Measurements from ENCODE around the gene IFRD2.
A peak's percentile ranks its signal among the peaks of the same experiment; 100 is the strongest.
"Not testable (repeated sequence)": the region's sequence is repeated elsewhere in the genome, so short reads cannot be mapped to it uniquely, and the experiment has no call there.

IFRD2 gene

DNA sequence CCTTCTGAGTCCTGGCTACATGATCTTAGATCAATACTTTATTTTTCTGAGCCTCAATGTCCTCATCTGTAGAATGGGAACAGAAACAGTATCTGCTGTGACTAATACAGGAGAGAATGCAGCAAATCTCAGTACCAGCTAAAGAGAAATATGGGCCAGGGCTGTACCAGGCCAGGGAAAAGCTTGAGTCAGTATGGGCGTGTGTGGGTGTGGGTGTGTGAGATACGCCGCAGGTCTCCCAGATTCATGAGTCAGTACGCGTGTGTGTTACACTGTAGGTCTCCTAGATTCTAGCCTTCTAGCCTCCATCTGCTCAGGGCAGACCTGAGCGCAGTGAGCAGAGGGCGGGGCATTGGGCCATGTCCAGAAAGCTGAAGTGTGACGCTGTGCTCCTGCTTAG lies 41.0 kb downstream of the IFRD2 start:
- DNase-seq (ENCODE audit: low read depth): peak; percentile 87

DNA sequence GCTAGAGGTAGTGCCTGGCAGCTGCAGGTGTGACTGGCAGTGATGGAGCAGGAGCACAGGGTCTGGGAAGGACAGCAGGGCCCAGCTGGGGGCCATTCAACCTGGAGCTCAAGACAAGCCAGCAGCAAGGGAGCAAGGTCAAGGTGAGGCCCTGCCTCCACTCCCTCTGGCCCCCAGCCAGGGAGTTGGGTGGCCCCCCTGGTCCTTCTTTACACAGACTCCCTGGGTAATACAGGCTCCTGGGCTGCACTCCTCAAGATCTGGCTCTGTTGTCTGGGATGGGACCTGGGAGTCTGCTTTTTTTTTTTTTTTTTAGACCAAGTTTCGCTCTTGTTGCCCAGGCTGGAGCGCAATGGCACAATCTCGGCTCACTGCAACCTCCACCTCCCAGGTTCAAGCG lies 41.7 kb downstream of the IFRD2 start:
- no peak for DNase-seq (ENCODE audit: low read depth)

DNA sequence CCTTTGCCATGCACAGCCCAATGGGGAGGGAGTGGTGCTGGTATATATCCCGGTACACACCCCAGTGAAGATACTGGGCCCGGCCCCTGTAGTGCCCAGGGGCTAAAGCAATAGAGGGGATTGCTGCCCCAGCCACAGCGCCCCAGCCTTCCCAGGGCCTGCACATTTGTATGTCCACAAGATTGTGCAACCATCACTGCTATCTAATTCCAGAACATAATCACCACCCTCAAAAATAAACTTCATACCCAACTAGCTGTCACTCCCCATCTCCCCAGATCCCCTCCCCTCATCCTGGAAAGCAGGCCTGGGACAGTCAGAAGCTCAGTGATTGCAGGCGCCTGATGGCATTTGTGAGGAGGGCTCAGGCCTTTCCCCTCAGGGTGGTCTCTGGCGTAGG lies 42.8 kb downstream of the IFRD2 start:
- no peak for DNase-seq (ENCODE audit: low read depth)

DNA sequence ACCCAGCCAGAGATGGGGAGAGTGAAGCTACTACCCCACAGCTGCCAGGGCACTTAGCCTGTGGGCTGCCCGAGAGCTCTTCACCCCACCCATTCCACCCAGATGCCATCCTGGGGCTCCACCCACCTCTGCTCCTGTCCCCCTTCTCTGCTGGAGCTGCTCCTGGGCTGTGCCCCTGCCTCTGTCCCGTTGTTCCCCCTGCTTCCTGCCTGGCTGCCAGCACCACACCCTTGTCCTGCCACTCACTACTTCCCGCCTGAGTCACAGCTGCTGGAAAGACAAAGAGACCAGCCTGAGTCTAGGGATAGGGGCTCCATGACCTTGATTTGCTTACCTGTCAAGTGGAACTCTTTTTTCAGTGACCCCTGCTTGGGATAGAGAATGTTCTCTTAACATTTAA lies 43.8 kb downstream of the IFRD2 start:
- no peak for DNase-seq (ENCODE audit: low read depth)

DNA sequence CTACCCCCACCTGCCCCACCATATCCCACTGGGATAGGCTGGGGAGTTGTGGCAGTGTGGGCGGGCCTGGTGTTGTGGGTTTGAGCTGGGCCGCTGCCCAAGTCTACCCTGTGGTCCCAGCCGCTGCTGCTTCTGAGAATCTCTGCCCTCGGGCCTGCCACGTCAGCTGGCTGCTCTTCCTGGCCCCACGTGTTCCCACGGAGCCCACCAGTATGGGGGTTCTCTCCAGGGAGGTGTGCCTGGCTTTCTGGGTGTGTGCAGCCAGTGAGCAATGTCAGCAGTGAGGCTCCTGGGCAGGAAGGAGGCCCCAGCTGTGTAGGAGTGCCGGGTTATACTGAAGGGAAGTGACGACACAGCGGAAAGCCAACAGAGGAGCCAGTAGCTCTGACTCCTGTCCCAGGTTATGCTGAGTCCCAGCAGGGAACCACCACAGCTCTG lies 45.7 kb downstream of the IFRD2 start:
- peak; percentile 93 for DNase-seq (ENCODE audit: low read depth)

DNA sequence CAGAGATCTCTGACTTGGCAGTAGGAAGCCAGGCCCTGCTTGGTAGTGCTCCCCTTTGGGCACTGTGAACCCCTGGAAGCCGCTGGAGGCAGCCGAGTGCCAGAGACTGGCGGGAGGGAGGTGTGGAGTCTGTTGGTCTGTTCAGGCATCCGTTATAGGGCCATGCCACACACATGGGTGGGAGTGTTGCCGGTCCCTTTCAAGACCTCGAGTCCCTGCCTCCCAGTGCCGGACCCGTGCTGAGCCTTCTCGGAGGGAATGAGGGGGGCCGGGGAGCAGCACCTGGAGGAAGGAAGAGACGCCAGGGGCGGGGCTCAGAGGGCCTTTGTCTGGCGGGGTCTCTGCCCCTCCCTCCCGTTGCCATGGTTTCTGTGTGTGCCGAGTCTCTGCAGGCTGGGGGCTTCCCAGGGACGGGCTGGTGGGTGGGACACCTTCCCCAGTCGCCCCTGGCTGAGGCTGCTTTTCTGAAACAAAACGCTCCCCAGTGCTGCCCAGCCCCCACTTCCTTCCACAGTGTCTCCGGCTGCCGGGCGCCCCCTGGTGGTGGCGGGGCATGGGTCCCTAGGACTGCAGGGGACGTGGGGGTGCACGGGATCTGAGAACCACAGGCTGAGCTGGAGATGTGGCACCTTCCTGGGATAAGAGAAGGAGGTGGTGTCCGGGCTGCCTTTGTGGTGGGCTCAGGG lies 46.3 kb downstream of the IFRD2 start:
- no peak for DNase-seq (ENCODE audit: low read depth)

DNA sequence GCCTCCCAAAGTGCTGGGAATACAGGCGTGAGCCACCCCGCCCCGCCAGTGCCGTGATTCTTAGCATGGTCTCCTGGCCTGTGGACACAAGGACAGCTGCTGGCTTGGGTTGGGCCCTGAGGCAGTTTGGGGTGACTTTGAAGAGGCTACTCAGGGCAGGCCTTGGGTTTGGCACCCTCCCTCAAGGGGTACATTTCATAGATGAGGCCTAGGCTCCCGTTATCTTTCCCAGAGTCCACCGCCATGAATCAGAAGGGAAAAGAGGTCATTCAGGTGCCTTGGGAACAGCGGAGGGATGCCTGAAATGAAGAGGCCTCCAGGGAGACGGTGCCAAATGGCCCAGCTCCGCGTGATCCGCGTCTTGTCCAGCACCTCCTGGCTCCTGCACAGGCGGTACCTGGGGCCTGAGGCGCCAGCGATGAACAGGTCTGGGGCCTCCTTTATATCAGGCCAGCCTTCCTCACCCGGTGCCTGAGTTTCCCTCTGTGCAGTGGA lies 46.9 kb downstream of the IFRD2 start:
- DNase-seq (ENCODE audit: low read depth): no peak

DNA sequence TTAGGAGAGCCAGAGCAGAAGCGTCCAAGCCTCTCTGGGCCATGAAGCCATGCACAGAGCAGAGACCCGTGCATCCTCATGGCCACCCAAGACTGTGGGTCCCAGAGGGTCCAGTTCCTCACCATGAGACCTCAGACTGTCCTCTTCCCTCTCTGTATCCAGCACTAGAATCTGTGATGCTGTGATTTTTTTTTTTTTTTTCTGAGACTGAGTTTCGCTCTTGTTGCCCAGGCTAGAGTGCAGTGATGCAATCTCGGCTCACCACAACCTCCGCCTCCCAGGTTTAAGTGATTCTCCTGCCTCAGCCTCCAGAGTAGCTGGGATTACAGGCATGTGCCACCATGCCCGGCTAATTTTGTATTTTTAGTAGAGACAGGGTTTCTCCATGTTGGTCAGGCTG lies 47.4 kb downstream of the IFRD2 start:
- not testable (repeated sequence) for DNase-seq (ENCODE audit: low read depth)

DNA sequence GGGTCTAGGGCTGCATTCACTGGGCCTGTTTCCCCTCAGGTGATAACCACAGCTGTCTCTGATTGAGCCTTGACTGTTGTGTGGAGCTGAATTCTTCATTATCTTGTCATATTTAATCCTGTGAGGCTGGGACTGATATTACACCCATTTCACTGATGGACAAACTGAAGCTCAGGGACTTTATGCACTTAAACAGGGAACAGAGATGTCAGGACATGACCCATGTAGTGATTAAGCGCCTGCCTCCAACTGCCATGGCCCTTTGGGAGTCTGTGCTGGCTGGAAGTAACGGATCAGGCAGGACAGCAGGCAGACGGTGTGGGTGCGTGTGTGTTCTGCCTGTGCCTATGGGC lies 48.7 kb downstream of the IFRD2 start:
- DNase-seq (ENCODE audit: low read depth): no peak

DNA sequence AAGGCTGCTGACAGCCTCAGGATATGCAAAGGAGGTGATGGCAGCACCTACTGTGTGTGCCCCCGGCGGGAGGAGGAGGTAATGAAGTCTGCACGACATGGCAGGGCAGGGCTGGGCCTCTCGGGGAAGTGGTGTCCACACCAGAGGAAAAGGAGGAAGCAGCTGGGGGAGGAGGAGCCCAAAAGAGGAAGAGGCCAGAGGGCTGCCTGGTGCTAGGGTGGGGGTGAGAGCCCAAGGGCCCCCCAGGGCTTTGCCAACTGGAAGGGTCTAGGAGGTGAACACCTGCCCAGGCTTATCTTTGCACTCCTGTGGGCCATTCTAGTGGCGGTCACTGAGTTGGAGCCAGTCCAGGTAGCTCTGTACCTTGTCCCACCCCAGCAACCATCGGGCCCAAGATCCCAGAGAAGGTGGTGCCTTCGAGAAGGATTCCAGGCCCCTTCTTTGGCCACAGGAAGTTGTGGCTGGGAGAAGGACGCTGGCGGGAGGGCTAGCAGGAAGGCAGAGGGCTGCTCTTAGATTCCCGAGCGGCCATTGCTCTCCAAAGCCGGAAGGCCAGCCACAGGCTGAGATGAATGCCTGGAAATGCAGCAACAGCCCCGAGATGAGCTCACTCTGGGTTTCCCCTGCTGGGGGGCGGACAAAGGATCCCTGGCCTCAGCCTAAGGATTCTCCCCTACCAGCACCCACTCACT lies 49.2 kb downstream of the IFRD2 start:
- no peak for DNase-seq (ENCODE audit: low read depth)

DNA sequence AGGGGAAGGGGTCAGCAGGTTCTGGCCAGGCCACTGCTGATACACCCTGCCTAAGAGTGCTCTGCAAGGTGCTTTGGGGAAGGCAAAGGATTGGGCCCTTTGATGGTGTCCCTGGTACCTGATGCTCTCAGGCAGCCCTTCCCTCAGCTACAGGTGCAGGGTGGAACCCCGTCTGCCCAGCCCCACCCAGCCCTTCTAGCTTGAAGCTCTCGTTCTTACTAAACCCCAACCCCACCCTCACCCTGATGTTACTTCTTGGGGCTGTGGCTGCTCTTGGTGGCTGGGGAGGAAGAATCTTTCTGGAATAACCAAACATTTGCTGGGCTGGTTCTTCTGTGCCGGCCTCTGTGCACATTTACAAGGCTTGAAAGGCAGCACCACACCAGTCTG lies 49.9 kb downstream of the IFRD2 start:
- DNase-seq (ENCODE audit: low read depth): no peak

DNA sequence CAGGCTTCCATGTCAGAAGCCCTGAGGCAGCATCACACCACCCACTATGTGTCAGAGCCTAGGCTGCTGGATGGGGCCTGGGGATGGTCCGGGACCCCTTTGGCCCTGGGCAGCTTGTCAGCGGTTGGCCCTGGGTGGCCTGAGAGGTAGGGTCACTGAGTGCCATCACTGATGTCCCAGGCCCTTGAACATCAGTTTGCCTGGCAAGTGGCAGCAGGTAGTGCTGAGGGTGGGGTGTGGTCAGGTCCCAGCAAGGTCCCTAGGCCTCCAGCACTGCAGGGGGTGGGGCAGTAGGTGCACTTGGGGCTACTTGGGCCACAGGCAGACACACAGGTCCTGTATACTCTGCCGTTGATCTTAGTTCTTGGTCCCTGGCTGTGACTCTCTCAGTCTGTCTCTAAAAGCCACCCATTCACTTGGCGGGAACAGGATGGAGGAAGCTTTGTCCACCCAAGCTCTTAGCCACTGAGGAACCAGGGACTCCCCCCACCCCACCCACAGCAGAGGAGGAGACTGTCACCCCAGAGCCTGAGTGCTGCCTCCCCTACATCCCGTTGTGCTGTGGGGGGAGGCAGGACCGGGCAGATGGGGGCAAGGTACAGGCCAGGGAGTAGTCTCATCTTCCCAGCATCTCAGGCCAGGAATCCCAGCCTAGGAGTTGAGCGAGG lies 50.4 kb downstream of the IFRD2 start:
- DNase-seq (ENCODE audit: low read depth): no peak

DNA sequence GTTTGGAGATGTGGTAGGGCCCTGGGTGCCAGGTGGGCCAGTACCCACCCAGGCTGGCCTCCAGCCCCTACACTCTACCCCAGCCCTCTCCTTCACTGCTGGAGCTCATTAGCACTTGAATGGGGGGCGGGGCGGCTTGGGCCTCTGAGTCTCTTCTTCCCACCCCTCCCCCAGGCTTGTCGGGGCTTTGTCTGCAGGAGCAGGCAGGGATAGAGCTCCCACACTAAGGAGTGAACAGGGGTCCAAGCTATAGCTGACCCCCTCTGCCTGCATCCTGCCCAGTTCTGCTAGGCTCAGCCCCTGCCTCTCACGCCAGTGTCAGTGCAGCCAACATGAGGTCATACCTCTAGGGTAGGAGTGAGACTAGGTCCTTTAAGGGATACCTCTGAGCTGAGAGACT lies 51.1 kb downstream of the IFRD2 start:
- DNase-seq (ENCODE audit: low read depth): no peak

DNA sequence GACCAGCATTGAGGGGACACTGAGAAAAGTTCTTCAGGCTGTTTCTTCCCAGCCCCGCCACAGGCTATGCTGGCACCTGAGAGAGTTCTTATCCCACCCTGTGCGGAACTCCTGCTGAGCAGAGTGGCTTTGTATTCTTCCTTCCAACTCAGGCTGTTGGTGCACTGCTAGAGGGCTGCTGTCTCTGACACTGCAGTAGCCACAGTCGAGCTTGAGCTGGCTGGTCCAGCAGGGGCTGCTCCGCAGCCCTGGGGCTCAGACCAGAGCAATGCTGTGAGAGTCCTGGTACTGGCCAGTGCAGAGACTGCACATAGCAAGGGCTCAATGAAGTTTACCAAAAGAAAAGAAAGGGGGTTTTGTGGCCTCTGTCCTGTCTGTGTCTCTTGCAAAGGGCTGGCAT lies 52.6 kb downstream of the IFRD2 start:
- no peak for DNase-seq (ENCODE audit: low read depth)

DNA sequence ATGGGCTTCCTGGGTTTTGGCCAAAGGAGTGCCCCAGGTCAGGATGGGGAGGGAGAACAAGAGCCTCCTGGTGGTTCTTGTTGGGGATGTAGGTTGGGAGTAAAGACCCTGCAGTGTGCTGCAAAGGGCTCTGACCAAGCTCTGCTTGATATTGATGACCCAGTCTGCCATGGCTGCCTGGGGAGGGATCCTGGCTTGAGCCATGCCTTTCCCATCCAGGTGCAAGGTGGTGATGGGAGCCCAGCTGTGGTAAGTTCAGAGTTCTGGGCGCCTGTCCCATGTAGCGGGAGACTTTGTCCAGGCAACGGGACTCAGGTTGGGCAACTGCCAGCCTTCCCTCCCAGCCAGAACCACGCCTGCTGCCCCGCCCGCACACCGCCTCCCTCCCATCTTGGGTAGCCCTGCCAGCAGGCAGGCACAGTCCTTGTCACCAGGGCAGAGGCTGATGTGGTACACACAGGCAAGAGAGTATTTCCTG lies 53.6 kb downstream of the IFRD2 start:
- DNase-seq (ENCODE audit: low read depth): no peak

DNA sequence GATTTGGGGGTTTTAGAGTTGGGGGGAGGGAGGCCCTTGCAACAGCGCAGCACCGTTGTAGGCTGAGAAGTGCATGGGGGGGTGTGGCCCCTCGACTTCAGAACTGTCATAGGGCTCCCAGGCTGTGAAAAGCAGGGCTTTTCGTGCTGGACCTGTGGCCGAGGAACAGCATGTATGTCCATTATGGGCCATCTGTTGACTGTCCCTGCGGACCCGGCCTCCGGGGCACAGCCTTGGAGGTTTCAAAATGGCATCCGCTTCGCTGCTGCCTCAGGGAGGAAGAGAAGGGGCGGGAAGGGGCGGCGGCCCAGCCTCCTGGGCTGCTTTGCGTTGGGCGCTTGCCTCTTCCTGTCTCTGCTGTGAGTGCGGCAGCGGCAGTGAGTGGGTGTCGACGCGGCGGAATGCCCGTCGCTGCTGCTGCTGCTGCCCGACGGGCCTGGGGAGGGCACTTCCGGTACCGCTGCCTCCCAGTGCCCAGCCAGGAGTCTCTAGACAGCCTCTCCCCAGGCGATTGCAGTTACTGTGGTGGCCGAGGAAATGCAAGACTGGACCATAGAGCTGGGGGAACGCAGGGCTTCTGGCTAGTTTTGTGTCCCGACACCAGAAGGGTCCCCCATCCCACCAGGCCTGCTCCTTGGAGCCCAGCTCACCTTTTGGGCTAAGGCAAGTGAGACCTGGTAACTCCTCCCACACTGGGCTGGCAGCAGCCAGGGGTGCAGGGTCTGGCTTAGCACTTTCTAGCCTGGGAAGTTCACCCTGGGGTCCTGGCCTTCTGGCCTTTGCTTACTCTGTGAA lies 54.3 kb downstream of the IFRD2 start:
- DNase-seq (ENCODE audit: low read depth): no peak
